Upper lobe of right lung (tissue), 1 donor: ENCODE results near the gene DLGAP5. TPM values are rescaled to one million over a fixed set of nuclear protein-coding genes. Genes with fewer than 3 reads are reported as not detected.

ENCODE experiments used
- ATAC-seq: fragments of 200-7000 bp; cut with Tn5 transposase; one replicate; pipeline ENCODE4 v1.9.1; 2020; ENCODE audit warnings: mild to moderate bottlenecking, moderate library complexity
- DNase-seq: peaks from one replicate; pipeline ENCODE4 v3.0.0-alpha.2; 2020
- H3K27ac ChIP-seq: fragments of 200-600 bp; one replicate; pipeline ENCODE4 v1.8.0; 2022
- H3K27me3 ChIP-seq: fragments of 200-600 bp; one replicate; pipeline ENCODE4 v1.8.0; 2022; ENCODE audit warnings: mild to moderate bottlenecking
- H3K36me3 ChIP-seq: fragments of 200-600 bp; one replicate; pipeline ENCODE4 v1.8.0; 2022
- H3K4me1 ChIP-seq: fragments of 200-600 bp; one replicate; pipeline ENCODE4 v1.8.0; 2022
- H3K4me3 ChIP-seq: fragments of 200-600 bp; one replicate; pipeline ENCODE4 v1.8.0; 2022; ENCODE audit warnings: mild to moderate bottlenecking
- H3K9me3 ChIP-seq: fragments of 200-600 bp; one replicate; pipeline ENCODE4 v1.8.0; 2022
- CTCF ChIP-seq: fragments of 200-600 bp; IDR thresholded peaks from one replicate; pipeline ENCODE4 v1.8.0; 2022; ENCODE audit warnings: antibody characterized with exemption
- intact Hi-C: fragments of 100-400 bp; cut with DNase I; formaldehyde crosslinking; loops from one replicate; pipeline ENCODE4 v1.11.0; 2022
- total RNA-seq: library from RNA; stranded (reverse); fragmentation: NEBNext Ultra II Directional; extraction: Animal tissue kit (Norgen Biotek cat#: 25700); gene quantifications from one replicate; pipeline ENCODE4 v1.2.1, GENCODE V29; 2021
- donor health status: DM: no; HTN: yes; CAD: no; lungs with severe emphysema.

The DLGAP5 gene
- total RNA-seq, 1 donor from 2014 or later: 0.52 TPM

- no peaks in the 10 kb centered on the region for H3K27me3 ChIP-seq
- intact Hi-C loops: no loop called here
Measured at GRCh38 chr14:55228261-55228660, 36.9 kb upstream of the DLGAP5 start.

GRCh38 chr14:55223364-55223763 lies 32.0 kb upstream of the DLGAP5 start:
- Histone ChIP-seq H3K4me3 (no peak overlapping the region), H3K36me3 (no peaks in the 10 kb centered on the region), H3K27ac (no peak overlapping the region), H3K27me3 (no peaks in the 10 kb centered on the region), H3K9me3 (no peaks in the 10 kb centered on the region), H3K4me1 (no peaks in the 10 kb centered on the region)
- no peak for TF ChIP-seq CTCF
- ATAC-seq: no peak
- intact Hi-C loops: no loop called here
- no peak for DNase-seq

More at GRCh38 chr14:55228261-55228660, 36.9 kb upstream of the DLGAP5 start:
- no peak for TF ChIP-seq CTCF
- DNase-seq (no peak), ATAC-seq (no peak)
- no peaks in the 10 kb centered on the region for H3K9me3 ChIP-seq
- no peak overlapping the region for H3K4me3 ChIP-seq
- H3K36me3 ChIP-seq: no peaks in the 10 kb centered on the region
- no peak overlapping the region for H3K27ac ChIP-seq
- H3K4me1 ChIP-seq: no peaks in the 10 kb centered on the region

- H3K36me3 ChIP-seq: no peaks in the 10 kb centered on the region
- no peak for TF ChIP-seq CTCF
- ATAC-seq (no peak), DNase-seq (no peak)
- H3K4me3 ChIP-seq: no peak overlapping the region
- no peaks in the 10 kb centered on the region for H3K27me3 ChIP-seq
- no peaks in the 10 kb centered on the region for H3K9me3 ChIP-seq
- no peak overlapping the region for H3K27ac ChIP-seq
- H3K4me1 ChIP-seq: no peaks in the 10 kb centered on the region
- intact Hi-C loops: no loop called here
Measured at GRCh38 chr14:55221968-55222367, 30.6 kb upstream of the DLGAP5 start.

- H3K4me3 ChIP-seq: no peak overlapping the region
- H3K27me3 ChIP-seq: no peaks in the 10 kb centered on the region
- no peaks in the 10 kb centered on the region for H3K4me1 ChIP-seq
- H3K27ac ChIP-seq: no peak overlapping the region
- DNase-seq (no peak), ATAC-seq (no peak)
- intact Hi-C loops: no loop called here
- H3K36me3 ChIP-seq: no peaks in the 10 kb centered on the region
- no peak for TF ChIP-seq CTCF
- H3K9me3 ChIP-seq: no peaks in the 10 kb centered on the region
Measured at GRCh38 chr14:55221186-55221585, 29.8 kb upstream of the DLGAP5 start.

GRCh38 chr14:55220230-55220629 lies 28.8 kb upstream of the DLGAP5 start:
- Histone ChIP-seq H3K9me3 (no peaks in the 10 kb centered on the region), H3K4me1 (no peaks in the 10 kb centered on the region), H3K4me3 (no peak overlapping the region), H3K36me3 (no peaks in the 10 kb centered on the region), H3K27me3 (no peaks in the 10 kb centered on the region), H3K27ac (no peak overlapping the region)
- ATAC-seq (no peak), DNase-seq (no peak)
- no peak for TF ChIP-seq CTCF
- intact Hi-C loops: no loop called here

GRCh38 chr14:55212634-55213033 lies 21.2 kb upstream of the DLGAP5 start:
- Histone ChIP-seq H3K4me1 (no peaks in the 10 kb centered on the region), H3K27ac (no peak overlapping the region), H3K9me3 (no peaks in the 10 kb centered on the region), H3K36me3 (no peaks in the 10 kb centered on the region), H3K4me3 (no peak overlapping the region), H3K27me3 (no peaks in the 10 kb centered on the region)
- ATAC-seq (no peak), DNase-seq (no peak)
- intact Hi-C loops: no loop called here
- TF ChIP-seq CTCF: no peak
